Measurements from ENCODE around the gene CYTH4. TPM values are rescaled to one million over a fixed set of nuclear protein-coding genes. Genes with fewer than 3 reads are reported as not detected.

CYTH4 gene
- total and polyA plus RNA-seq, 4 donors, result 1.9 to 9.9 (median 5.9) TPM

- Histone ChIP-seq H3K9ac (ENCODE audit: low read depth in 1 of 2, low read length in 2 of 2) (no peak overlapping the region), H3K27ac (ENCODE audit: low read depth in 1 of 2, low read length in 2 of 2) (no peak overlapping the region), H3K27me3 (ENCODE audit: control insufficient read depth in 4 of 4, insufficient read depth in 4 of 4, low read length in 3 of 4) (no peaks in the 10 kb centered on the region), H3K4me1 (ENCODE audit: control insufficient read depth in 4 of 4, insufficient read depth in 4 of 4, low read length in 3 of 4) (no peaks in the 10 kb centered on the region), H3K4me3 (ENCODE audit: low read depth in 1 of 3, low read length in 3 of 3) (no peak overlapping the region), H3K9me3 (ENCODE audit: control insufficient read depth in 4 of 4, low read length in 3 of 4) (no peaks in the 10 kb centered on the region), H3K36me3 (ENCODE audit: control insufficient read depth in 4 of 4, insufficient read depth in 3 of 4, low read depth in 1 of 4, low read length in 3 of 4) (no peaks in the 10 kb centered on the region)
- DNase-seq (ENCODE audit: low spot score), result no peak
- TF ChIP-seq RAD21 (IDR thresholded peaks at IDR 0.05), result no peak
- TF ChIP-seq FOXA2 (IDR thresholded peaks at IDR 0.05), result no peak
- 86% methylated on average over 11 of the region's 11 CpGs for WGBS
Measured at GRCh38 chr22:37277384-37277783, 4.9 kb upstream of the CYTH4 start.

- WGBS, result 59% methylated on average over 5 of the region's 5 CpGs
- Histone ChIP-seq H3K27me3 (ENCODE audit: control insufficient read depth in 4 of 4, insufficient read depth in 4 of 4, low read length in 3 of 4) (no peaks in the 10 kb centered on the region), H3K9ac (ENCODE audit: low read depth in 1 of 2, low read length in 2 of 2) (no peak overlapping the region), H3K27ac (ENCODE audit: low read depth in 1 of 2, low read length in 2 of 2) (no peak overlapping the region), H3K9me3 (ENCODE audit: control insufficient read depth in 4 of 4, low read length in 3 of 4) (no peaks in the 10 kb centered on the region), H3K36me3 (ENCODE audit: control insufficient read depth in 4 of 4, insufficient read depth in 3 of 4, low read depth in 1 of 4, low read length in 3 of 4) (no peaks in the 10 kb centered on the region), H3K4me1 (ENCODE audit: control insufficient read depth in 4 of 4, insufficient read depth in 4 of 4, low read length in 3 of 4) (no peaks in the 10 kb centered on the region), H3K4me3 (ENCODE audit: low read depth in 1 of 3, low read length in 3 of 3) (no peak overlapping the region)
- DNase-seq (ENCODE audit: low spot score), result no peak
- TF ChIP-seq ZBTB33 (IDR thresholded peaks at IDR 0.05) (no peak), NR2F2 (IDR thresholded peaks at IDR 0.05) (no peak), RXRA (IDR thresholded peaks at IDR 0.05) (no peak), EGR1 (IDR thresholded peaks at IDR 0.05; ENCODE audit: low read depth in 2 of 2) (no peak), FOXA2 (IDR thresholded peaks at IDR 0.05) (no peak), HNF4G (IDR thresholded peaks at IDR 0.05) (no peak), GABPA (IDR thresholded peaks at IDR 0.05 in 1 of 2, conservative IDR thresholded peaks at IDR 0.05 in 1 of 2) (no peak), JUND (IDR thresholded peaks at IDR 0.05) (no peak), FOXA1 (IDR thresholded peaks at IDR 0.05) (no peak), TAF1 (conservative IDR thresholded peaks at IDR 0.05) (no peak), ATF3 (IDR thresholded peaks at IDR 0.05) (no peak), YY1 (IDR thresholded peaks at IDR 0.05) (no peak), SP1 (IDR thresholded peaks at IDR 0.05) (no peak), HNF4A (conservative IDR thresholded peaks at IDR 0.05) (no peak), CTCF (IDR thresholded peaks at IDR 0.05; ENCODE audit: low read depth, low read length, missing input control) (no peak), RAD21 (IDR thresholded peaks at IDR 0.05) (no peak)
- TF ChIP-seq, protein P1, sequence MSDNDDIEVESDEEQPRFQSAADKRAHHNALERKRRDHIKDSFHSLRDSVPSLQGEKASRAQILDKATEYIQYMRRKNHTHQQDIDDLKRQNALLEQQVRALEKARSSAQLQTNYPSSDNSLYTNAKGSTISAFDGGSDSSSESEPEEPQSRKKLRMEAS (IDR thresholded peaks at IDR 0.05), result no peak
- TF ChIP-seq, protein P2, sequence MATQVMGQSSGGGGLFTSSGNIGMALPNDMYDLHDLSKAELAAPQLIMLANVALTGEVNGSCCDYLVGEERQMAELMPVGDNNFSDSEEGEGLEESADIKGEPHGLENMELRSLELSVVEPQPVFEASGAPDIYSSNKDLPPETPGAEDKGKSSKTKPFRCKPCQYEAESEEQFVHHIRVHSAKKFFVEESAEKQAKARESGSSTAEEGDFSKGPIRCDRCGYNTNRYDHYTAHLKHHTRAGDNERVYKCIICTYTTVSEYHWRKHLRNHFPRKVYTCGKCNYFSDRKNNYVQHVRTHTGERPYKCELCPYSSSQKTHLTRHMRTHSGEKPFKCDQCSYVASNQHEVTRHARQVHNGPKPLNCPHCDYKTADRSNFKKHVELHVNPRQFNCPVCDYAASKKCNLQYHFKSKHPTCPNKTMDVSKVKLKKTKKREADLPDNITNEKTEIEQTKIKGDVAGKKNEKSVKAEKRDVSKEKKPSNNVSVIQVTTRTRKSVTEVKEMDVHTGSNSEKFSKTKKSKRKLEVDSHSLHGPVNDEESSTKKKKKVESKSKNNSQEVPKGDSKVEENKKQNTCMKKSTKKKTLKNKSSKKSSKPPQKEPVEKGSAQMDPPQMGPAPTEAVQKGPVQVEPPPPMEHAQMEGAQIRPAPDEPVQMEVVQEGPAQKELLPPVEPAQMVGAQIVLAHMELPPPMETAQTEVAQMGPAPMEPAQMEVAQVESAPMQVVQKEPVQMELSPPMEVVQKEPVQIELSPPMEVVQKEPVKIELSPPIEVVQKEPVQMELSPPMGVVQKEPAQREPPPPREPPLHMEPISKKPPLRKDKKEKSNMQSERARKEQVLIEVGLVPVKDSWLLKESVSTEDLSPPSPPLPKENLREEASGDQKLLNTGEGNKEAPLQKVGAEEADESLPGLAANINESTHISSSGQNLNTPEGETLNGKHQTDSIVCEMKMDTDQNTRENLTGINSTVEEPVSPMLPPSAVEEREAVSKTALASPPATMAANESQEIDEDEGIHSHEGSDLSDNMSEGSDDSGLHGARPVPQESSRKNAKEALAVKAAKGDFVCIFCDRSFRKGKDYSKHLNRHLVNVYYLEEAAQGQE (IDR thresholded peaks at IDR 0.05), result no peak
Measured at GRCh38 chr22:37278261-37278660, 4.0 kb upstream of the CYTH4 start.
